Kidney capillary endothelial cell (primary cell): ENCODE data around the gene PCDHGC4.

Experiments used
- DNase-seq: peaks from one replicate; pipeline ENCODE4 v3.0.0-alpha.2; 2018; ENCODE audit warnings: low spot score

The PCDHGC4 gene

DNA sequence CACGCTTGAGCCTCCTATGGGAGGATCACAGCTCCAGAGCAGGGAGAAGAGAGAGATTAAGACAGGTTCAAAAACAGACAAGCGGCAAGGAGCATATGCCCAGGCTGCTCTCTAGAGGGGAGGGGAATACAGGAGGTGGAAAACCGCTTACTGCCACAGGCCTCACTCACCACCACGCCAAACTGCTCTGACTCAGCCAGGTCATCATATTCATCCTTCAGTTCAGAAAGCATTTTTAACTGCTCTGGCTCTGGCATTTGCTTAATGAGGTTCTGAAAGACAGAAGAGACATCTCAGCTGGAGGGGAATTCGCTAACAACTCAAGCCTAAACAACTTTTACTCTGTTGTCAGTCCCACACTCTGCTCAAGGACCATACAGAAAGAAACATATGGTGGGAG is 44.2 kb downstream of the PCDHGC4 start:
- DNase-seq: no peak

DNA sequence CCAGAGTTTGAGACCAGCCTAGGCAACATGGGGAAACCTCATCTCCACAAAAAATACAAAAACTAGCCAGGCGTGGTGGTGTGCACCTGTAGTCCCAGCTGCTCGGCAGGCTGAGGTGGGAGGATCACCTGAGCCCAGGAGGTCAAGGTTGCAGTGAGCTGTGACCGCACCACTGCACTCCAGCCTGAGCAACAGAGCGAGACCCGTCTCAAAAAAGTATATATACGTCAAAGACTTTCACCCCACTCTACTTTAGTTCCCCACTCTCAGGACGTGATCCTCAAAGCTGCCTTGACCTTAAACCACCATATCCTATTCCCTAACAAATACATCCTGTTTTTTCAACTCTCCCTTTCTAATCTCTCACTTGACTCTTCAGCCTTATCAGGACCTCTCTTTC is 45.0 kb downstream of the PCDHGC4 start:
- DNase-seq: no peak

DNA sequence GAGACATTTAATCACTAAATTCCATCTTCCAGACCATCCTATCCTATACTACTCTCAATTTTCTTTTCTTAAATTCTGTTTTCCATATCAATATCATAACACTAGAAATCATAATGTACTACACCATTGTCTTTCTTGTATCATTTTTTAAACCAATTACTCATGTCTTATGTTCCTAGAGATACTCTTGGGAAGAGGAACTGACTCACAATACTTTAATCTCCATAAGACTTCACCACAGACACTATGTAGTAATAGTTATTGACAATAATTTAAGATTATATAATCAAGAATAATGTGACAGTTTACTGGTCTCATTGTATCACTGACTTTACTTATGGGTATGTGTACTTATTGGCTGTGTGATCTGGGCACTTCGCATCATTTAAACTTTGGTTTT is 47.9 kb downstream of the PCDHGC4 start:
- no peak for DNase-seq

DNA sequence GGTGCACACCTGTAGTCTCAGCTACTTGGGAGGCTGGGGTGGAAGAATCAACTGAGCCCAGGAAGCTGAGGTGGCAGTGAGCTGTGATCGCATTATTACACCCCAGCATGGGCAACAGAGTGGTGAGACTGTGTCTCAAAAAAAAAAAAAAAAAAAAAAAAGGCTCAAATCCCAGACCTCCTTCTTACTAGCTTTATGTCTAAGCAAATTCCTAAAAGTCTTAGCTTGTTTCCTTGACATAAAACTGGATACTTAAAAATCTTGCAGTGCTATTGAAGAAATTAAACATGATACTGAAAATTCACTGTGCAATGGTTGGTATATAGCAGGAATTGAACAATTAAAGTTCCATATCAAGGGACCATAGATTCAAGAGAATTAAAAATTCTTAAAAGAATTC is 49.1 kb downstream of the PCDHGC4 start:
- DNase-seq: no peak

DNA sequence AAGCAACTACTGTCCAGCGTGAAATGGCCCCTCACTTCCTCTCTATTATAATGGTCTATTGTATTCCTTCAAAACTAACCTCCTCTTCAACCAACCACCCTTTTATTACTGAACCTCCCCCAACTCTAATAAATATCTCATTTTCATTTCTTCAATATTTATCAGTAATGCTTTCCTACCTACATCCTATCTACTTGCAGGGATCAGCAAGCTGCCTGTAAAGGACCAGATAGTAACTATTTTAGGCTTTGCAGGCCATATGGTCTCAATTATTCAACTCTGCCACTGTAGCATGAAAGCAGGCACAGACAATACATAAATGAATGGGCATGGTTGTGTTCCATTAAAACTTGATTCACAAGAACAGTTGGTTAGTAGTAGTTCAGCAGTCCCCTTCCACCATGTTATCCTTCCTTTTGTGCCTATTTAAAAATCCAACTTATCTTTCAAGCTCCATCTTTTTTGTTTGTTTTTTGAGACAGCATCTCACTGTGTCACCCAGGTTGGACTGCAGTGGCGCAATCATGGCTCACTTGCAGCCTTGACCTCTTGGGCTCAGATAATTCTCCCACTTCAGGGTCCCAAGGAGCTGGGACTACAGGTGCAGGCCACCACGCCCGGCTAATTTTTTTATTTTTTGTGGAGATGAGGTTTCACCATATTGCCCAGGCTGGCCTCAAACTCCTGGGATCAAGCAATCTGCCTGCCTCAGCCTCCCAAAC is 49.8 kb downstream of the PCDHGC4 start:
- DNase-seq: no peak
